Prostate gland (tissue), 2 donors: ENCODE data around the gene APLNR.

Experiments
- CTCF ChIP-seq, 4 experiments: fragments of 200-600 bp in 2 of 4; fragments of 450-650 bp in 2 of 4; sonication (generic) in 2 of 4; IDR thresholded peaks; 1 replicate in 3 of 4; 2 replicates in 1 of 4; pipeline ENCODE4 v1.5.1; 2016 to 2019; ENCODE audit warnings: antibody characterized with exemption in 4 of 4, mild to moderate bottlenecking in 2 of 4, moderate library complexity in 2 of 4
- POLR2AphosphoS5 ChIP-seq: sonication (generic); formaldehyde crosslinking; IDR thresholded peaks from one replicate; pipeline ENCODE4 v1.6.1; 2017; ENCODE audit warnings: antibody characterized with exemption

GRCh38 chr11:57230316-57230715, 6.7 kb downstream of the APLNR start:
- TF ChIP-seq POLR2AphosphoS5 (no peak), CTCF (IDR thresholded peaks at IDR 0.05) (no peak)
